Thoracic aorta (tissue), 2 donors: Measurements from ENCODE around the gene SUCNR1. TPM values are rescaled to one million over a fixed set of nuclear protein-coding genes. Genes with fewer than 3 reads are reported as not detected.
"Not testable (repeated sequence)": the region's sequence is repeated elsewhere in the genome, so short reads cannot be mapped to it uniquely, and the experiment has no call there.

Source experiments
- ATAC-seq: fragments of 150-250 bp; one replicate; pipeline ENCODE4 v1.8.0; 2017; ENCODE audit warnings: low read depth; ENCODE audit not compliant: insufficient number of reproducible peaks, low FRiP score
- DNase-seq: peaks from one replicate; pipeline ENCODE4 v3.0.0-alpha.2; 2020; ENCODE audit warnings: low spot score
- H3K27ac ChIP-seq, 2 donors: fragments of 200-600 bp; sonication (generic); 1 replicate in 1 of 2; 2 replicates in 1 of 2; pipeline ENCODE4 v1.5.1; 2016; ENCODE audit warnings: mild to moderate bottlenecking in 2 of 2, moderate library complexity in 2 of 2
- H3K27me3 ChIP-seq: fragments of 200-600 bp; sonication (generic); replicated peaks from 2 replicates; pipeline ENCODE4 v1.6.0; 2016; ENCODE audit warnings: mild to moderate bottlenecking; ENCODE audit not compliant: insufficient read depth
- H3K36me3 ChIP-seq: fragments of 200-600 bp; sonication (generic); one replicate; pipeline ENCODE4 v1.5.1; 2016
- H3K4me1 ChIP-seq, 2 donors: fragments of 200-600 bp; sonication (generic); 1 replicate in 1 of 2; 2 replicates in 1 of 2; pipeline versions ENCODE4 v1.5.1 to v1.6.0; 2016; ENCODE audit warnings: low read depth in 2 of 2, mild to moderate bottlenecking in 1 of 2; ENCODE audit not compliant: control insufficient read depth in 1 of 2
- H3K4me3 ChIP-seq: fragments of 200-600 bp; sonication (generic); 2 replicates; pipeline ENCODE4 v1.5.1; 2016; ENCODE audit warnings: mild to moderate bottlenecking
- H3K9me3 ChIP-seq: fragments of 200-600 bp; sonication (generic); 2 replicates; pipeline ENCODE4 v1.5.1; 2016
- total RNA-seq, 2 donors: library from RNA; depleted of rRNA; stranded (reverse); fragments of >200 nt; gene quantifications; one replicate each; pipeline versions ENCODE4 v1.1.0 to v1.2.3, GENCODE V29; 2016
- TF ChIP-seq, protein P1 (sequence below): fragments of 200-600 bp; sonication (generic); IDR thresholded peaks from one replicate; pipeline ENCODE4 v1.5.1; 2019; ENCODE audit warnings: antibody characterized with exemption

SUCNR1 gene
- total RNA-seq, 2 donors from 2014 or later, result 3.2 to 10.7 TPM

DNA sequence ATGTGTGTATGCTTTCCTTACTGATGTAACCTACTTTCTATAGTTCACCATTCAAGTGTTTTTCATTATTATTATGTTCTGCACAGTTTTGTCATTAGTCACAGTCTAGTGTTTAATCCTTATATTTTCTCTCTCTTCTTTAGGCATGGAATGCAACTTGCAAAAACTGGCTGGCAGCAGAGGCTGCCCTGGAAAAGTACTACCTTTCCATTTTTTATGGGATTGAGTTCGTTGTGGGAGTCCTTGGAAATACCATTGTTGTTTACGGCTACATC, 6.9 kb downstream of the SUCNR1 start:
- Histone ChIP-seq H3K9me3 (no peaks in the 10 kb centered on the region), H3K36me3 (no peaks in the 10 kb centered on the region), H3K27ac (no peak overlapping the region), H3K4me3 (no peak overlapping the region), H3K27me3 (no peaks in the 10 kb centered on the region), H3K4me1 (peaks cover 19 to 21% of the 10 kb centered on the region in 2 donors)
- ATAC-seq (no peak), DNase-seq (no peak)
- TF ChIP-seq, protein P1, sequence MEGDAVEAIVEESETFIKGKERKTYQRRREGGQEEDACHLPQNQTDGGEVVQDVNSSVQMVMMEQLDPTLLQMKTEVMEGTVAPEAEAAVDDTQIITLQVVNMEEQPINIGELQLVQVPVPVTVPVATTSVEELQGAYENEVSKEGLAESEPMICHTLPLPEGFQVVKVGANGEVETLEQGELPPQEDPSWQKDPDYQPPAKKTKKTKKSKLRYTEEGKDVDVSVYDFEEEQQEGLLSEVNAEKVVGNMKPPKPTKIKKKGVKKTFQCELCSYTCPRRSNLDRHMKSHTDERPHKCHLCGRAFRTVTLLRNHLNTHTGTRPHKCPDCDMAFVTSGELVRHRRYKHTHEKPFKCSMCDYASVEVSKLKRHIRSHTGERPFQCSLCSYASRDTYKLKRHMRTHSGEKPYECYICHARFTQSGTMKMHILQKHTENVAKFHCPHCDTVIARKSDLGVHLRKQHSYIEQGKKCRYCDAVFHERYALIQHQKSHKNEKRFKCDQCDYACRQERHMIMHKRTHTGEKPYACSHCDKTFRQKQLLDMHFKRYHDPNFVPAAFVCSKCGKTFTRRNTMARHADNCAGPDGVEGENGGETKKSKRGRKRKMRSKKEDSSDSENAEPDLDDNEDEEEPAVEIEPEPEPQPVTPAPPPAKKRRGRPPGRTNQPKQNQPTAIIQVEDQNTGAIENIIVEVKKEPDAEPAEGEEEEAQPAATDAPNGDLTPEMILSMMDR, result no peak

DNA sequence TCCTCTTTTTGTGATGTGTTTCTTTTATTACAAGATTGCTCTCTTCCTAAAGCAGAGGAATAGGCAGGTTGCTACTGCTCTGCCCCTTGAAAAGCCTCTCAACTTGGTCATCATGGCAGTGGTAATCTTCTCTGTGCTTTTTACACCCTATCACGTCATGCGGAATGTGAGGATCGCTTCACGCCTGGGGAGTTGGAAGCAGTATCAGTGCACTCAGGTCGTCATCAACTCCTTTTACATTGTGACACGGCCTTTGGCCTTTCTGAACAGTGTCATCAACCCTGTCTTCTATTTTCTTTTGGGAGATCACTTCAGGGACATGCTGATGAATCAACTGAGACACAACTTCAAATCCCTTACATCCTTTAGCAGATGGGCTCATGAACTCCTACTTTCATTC, 7.7 kb downstream of the SUCNR1 start:
- Histone ChIP-seq H3K27ac (no peak overlapping the region), H3K9me3 (no peaks in the 10 kb centered on the region), H3K4me1 (peaks cover 19 to 21% of the 10 kb centered on the region in 2 donors), H3K36me3 (no peaks in the 10 kb centered on the region), H3K4me3 (no peak overlapping the region), H3K27me3 (no peaks in the 10 kb centered on the region)
- TF ChIP-seq, protein P1, result no peak
- no peak for ATAC-seq
- DNase-seq, result no peak

DNA sequence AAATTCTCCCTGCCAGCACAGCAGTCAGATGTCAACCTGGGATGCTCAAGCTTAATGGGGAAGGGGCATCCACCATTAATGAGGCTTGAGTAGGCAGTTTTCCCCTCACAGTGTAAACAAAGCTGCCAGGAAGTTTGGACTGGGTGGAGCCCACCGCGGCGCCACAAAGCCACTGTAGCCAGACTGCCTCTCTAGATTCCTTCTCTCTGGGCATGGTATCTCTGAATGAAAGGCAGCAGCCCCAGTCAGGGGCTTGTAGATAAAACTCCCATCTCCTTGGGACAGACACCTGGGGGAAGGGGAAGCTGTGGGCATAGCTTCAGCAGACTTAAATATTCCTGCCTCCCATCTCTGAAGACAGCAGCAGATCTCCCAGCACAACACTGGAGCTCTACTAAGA, 12.0 kb downstream of the SUCNR1 start:
- H3K36me3 ChIP-seq, DNase-seq, H3K27me3 ChIP-seq, ATAC-seq, H3K9me3 ChIP-seq, H3K4me3 ChIP-seq, H3K27ac ChIP-seq, H3K4me1 ChIP-seq: not testable (repeated sequence)

DNA sequence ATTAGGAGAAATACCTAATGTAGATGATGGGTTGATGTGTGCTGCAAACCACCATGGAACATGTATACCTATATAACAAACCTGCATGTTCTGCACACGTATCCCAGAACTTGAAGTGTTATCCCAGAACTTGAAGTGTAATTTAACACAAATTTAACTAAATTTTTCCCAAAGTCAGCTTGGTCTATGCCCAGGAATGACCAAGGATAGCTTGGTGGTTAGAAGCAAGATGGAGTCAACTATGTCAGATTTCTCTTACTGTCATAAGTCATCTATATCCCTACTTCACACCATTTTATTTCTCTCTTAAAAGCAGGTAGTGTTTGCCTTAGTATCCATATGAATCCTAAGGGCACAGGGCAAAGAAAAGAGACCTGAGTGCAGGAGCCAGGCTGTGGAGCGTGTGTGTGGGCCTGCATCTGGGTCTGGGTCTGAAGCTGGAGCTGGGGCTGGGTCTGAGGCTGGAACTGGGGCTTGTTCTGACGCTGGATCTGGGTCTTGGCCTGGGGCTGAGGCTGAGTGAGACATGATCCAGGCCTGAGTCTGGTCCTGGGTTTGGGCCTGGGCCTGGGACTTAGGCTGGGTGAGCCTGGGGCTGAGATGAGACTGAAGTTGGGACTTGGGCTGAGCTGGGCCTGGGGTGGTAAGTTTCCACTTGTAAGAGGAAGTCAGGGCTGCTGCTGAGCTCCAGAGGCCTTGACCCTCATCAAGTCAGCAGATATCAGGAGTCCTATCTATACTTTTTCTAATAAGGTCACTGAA, 14.2 kb downstream of the SUCNR1 start:
- H3K27me3 ChIP-seq, H3K4me1 ChIP-seq, H3K36me3 ChIP-seq, DNase-seq, H3K9me3 ChIP-seq, ATAC-seq, H3K4me3 ChIP-seq, H3K27ac ChIP-seq: not testable (repeated sequence)

DNA sequence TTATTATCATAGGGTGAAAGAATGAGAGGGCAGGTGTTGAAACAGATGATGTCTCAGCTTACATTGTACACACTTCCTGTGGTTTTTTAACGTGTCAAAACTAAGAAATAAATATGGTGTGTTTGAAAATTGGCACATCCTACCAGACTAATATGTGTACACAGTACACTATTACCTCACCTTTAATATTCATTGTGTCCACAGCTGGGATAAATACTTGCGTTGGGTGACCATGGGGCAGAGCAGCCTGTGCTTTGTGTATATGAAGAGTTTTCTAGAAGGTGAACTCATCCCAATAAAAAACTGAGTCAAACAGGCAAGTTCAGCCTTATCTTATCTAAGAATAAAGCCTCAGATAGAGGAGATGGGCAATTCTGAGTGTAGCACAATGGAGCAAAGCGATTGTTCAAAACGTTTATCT, 17.3 kb downstream of the SUCNR1 start:
- Histone ChIP-seq H3K4me1 (no peaks in the 10 kb centered on the region), H3K36me3 (no peaks in the 10 kb centered on the region), H3K27ac (no peak overlapping the region), H3K9me3 (no peaks in the 10 kb centered on the region), H3K4me3 (no peak overlapping the region), H3K27me3 (no peaks in the 10 kb centered on the region)
- no peak for DNase-seq
- no peak for ATAC-seq
- TF ChIP-seq, protein P1, result no peak

DNA sequence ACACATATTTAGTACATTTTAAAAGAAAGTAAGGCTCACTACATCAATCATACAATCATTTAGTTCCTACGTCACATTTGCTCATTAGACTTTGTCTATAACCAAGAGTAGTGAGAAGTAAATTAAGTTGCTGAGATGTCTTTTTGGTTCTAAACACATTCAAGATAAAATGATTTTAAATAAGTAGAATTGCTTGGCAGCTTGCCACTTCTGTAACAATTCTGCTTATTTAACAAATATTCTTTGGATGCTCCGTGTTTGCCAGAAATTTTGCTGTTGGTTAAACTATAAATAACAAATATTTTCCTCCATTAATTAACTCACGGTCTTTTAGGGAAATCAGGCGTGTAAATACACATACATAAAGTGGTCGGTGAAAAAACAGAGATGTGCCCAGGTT, 18.3 kb downstream of the SUCNR1 start:
- TF ChIP-seq, protein P1, result no peak
- Histone ChIP-seq H3K9me3 (no peaks in the 10 kb centered on the region), H3K36me3 (no peaks in the 10 kb centered on the region), H3K27me3 (no peaks in the 10 kb centered on the region), H3K27ac (no peak overlapping the region), H3K4me1 (no peaks in the 10 kb centered on the region), H3K4me3 (no peak overlapping the region)
- ATAC-seq, result no peak
- DNase-seq, result no peak
